GM15510 (cell line): ENCODE results near the gene YEATS2.

Experiments used
- POLR2A ChIP-seq: IDR thresholded peaks from 3 replicates; pipeline ENCODE4 v1.6.1; 2011; ENCODE audit warnings: borderline replicate concordance; ENCODE audit not compliant: insufficient read length; ENCODE audit errors: extremely low read depth

The YEATS2 gene

GRCh38 chr3:183812761-183813445 is 115.3 kb downstream of the YEATS2 start:
- no peak for TF ChIP-seq POLR2A

- no peak for TF ChIP-seq POLR2A
These were observed 116.6 kb downstream of the YEATS2 start for GRCh38 chr3:183814240-183814639.

GRCh38 chr3:183815563-183815940 is 118.0 kb downstream of the YEATS2 start:
- no peak for TF ChIP-seq POLR2A

- no peak for TF ChIP-seq POLR2A
These were observed 118.4 kb downstream of the YEATS2 start for GRCh38 chr3:183815951-183816475.

GRCh38 chr3:183816681-183817510 is 119.3 kb downstream of the YEATS2 start:
- no peak for TF ChIP-seq POLR2A

GRCh38 chr3:183817639-183818038 is 120.0 kb downstream of the YEATS2 start:
- TF ChIP-seq POLR2A: no peak

- TF ChIP-seq POLR2A: no peak
These were observed 120.5 kb downstream of the YEATS2 start for GRCh38 chr3:183818041-183818620.

GRCh38 chr3:183818706-183819624 is 121.4 kb downstream of the YEATS2 start:
- no peak for TF ChIP-seq POLR2A

GRCh38 chr3:183819831-183820230 is 122.2 kb downstream of the YEATS2 start:
- TF ChIP-seq POLR2A: no peak

- TF ChIP-seq POLR2A: no peak
These were observed 125.0 kb downstream of the YEATS2 start for GRCh38 chr3:183822631-183823030.

- TF ChIP-seq POLR2A: no peak
These were observed 126.4 kb downstream of the YEATS2 start for GRCh38 chr3:183823963-183824362.

GRCh38 chr3:183824761-183825455 is 127.3 kb downstream of the YEATS2 start:
- no peak for TF ChIP-seq POLR2A

GRCh38 chr3:183825456-183826161 is 128.0 kb downstream of the YEATS2 start, which contains the start of gene MAP6D1:
MAP6D1 (minus strand) TSS chr3:183825577; CDS start chr3:183825547, 30 bp downstream.
- TF ChIP-seq POLR2A: no peak
